HL-60/S4 treated with retinoic acid at 250 ng/mL for 4 days and 3 days (cell line): ENCODE data around the gene MRGPRD.

Experiments
- in situ Hi-C: fragments of 300-500 bp; cut with MboI; formaldehyde crosslinking; loops from 2 replicates; pipeline ENCODE4 v1.7.0; 2022; ENCODE audit warnings: low sequenced_read_pairs

Gene MRGPRD

DNA sequence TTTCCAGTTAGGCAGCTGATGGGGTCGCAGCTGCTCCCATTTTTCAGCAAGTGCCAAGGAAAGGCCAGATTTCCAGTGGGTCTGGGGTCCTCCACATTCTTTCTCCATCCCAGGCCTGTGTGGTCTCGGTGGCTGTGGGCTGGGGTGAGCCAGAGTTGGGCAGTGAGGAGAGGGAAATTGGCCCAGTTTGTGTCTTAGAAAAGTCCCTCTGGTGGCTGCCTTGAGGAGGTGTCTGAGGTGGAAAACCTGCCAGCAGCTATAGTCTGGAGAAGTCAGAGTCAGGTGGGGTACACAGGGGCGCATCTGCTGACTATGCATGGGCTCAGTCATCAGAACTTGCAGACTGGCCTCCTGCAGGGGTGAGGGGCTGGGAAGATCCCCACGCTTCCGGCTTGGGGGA is 30.5 kb downstream of the MRGPRD start:
- in situ Hi-C loops, result no loop called here

- in situ Hi-C loops, result no loop called here
Measured at GRCh38 chr11:68948935-68949334, 31.9 kb downstream of the MRGPRD start.

- in situ Hi-C loops, result no loop called here
Measured at GRCh38 chr11:68948496-68948895, 32.3 kb downstream of the MRGPRD start.

- in situ Hi-C loops, result no loop called here
Measured at GRCh38 chr11:68947151-68947550, 33.6 kb downstream of the MRGPRD start.

DNA sequence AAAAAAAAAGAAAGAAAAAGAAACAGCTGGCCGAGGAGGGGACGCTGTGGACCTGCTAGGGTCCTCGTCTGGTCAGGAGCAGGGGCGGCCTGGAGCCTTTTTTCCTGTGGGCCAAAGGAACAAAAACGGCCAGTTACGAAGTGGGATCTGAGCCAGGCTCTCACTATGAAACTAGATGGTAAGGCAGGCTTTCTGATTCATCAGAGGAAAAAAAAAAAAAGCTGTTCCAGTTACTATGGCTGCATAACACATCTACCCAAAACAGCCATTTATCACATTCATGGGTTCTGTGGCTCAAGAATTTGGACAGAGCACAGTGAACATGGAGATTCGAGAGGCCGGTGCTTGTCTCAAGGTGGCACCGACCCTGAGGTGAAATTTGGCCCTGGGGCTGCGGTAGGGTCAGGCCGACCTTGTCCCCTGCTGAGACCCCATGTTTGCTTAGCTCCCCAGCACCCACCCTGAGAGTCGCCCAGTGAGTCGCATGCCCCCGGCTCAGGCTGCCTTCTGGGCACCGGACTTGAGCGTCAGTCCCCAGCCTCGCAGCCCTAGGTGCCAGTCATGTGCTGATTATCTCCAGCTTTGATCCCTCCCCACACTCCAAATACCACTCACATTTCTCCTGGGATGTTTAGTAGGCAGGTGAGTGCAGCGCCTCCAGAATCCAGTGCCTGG is 34.2 kb downstream of the MRGPRD start:
- in situ Hi-C loops, result no loop called here

- in situ Hi-C loops, result no loop called here
Measured at GRCh38 chr11:68942751-68943271, 38.0 kb downstream of the MRGPRD start.

DNA sequence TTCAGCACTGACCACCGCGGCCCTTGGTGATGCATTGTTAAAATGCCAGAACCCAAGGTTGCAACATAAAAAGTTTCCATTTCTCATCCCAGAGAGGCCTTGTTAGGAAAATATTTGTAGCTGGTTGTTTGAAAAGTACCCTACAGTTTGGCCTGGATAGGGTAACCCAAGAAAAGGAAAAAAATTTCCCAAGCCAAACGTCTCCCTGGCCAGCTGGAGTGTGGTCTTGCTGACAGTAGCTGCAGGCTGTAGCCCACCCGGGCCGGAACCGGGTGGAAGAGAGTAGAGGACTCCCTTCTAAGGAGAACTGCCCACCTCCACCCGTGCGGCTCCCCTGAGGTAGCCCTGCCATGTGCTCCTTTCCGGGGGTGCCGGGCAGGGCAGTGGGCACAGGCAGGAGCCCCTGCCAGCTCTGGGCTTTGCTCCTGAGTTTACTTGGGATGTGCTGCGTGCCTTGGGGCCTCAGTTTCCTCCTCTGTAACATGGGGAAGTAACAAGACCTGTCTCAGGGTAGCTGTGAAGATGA is 38.6 kb downstream of the MRGPRD start:
- in situ Hi-C loops, result no loop called here

DNA sequence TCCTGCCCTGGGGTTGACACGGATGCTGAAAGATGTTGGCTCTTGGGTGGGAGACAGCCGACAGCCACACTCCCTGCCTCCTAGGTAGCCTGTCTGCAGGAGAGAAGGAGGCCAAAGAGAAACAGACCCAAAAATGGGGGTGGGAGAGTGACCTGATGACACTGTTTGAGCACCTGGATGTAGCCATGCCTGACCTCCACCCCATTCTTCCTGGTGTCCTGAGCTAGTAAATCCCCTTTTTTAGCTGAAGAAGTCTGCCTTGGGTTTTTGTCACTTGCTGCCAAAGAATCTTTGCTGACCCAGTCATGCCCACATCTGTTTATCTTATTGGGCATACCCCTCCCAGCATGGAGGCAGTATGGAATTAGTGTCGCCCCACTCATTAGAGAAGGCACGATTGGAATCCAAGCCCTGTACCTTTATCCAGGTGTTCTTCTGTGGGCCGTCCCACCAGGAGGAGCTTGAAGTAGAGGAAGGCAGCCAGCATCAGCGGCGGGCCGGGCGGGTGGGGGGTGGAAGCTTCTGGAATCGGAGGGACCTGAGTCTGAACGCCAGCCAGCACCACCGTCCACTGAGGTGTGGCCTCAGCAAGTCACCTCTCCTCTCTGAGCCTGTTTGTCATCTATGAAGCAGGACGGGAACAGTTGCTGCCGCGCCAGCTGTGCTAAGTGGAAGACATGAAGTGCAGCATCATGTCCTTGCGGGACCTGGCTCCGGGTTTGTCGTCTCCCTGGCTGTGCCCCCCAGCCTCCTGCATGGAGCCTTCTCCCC is 39.3 kb downstream of the MRGPRD start:
- in situ Hi-C loops, result no loop called here

- in situ Hi-C loops, result no loop called here
Measured at GRCh38 chr11:68940651-68941323, 40.0 kb downstream of the MRGPRD start.

DNA sequence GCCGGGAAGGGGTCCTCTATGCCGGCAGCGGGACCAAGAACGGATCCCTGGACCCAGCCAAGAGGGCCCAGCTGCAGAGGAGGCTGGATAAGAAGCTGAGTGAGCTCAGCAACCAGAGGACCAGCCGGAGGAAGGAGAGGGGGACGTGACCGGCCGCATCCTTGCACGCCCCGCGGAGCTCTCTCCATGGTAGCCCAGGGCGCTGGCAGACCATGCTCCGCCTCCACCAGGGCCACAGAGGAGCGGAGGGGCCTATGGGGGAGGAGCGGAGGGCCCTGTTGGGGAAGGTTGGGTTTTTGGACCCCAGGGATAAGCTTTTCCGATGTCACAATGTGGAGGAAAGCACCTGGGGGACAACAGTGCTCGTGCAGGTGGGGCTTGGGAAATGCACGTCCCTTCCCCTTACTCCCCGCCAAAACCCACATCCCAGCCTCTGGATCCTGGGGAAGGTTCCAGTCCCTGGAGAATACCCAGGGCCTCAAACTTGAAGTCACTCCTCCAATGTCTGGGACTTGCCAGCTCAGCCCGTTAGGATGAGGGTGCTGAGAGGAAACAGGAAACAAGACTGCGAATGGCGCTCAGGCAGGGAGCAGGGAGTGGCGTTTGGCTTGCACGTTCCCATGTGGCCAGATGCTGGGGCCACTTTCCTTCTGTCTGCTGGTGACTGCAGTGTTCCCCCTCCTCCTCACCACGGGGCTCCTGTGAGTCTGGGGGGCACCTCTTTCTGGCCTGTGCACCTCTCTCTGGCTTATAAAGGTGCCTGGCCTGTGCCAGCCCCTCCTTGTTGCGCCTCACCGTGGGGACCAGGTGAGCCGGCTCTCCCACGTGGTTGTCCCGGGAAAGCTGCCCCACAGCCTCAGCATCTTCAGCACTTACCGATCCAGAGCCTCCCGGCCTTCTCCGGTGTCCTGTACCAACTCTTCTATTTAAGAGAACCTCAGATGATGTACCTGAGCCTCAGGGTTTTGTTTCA is 40.9 kb downstream of the MRGPRD start:
- in situ Hi-C loops, result no loop called here

DNA sequence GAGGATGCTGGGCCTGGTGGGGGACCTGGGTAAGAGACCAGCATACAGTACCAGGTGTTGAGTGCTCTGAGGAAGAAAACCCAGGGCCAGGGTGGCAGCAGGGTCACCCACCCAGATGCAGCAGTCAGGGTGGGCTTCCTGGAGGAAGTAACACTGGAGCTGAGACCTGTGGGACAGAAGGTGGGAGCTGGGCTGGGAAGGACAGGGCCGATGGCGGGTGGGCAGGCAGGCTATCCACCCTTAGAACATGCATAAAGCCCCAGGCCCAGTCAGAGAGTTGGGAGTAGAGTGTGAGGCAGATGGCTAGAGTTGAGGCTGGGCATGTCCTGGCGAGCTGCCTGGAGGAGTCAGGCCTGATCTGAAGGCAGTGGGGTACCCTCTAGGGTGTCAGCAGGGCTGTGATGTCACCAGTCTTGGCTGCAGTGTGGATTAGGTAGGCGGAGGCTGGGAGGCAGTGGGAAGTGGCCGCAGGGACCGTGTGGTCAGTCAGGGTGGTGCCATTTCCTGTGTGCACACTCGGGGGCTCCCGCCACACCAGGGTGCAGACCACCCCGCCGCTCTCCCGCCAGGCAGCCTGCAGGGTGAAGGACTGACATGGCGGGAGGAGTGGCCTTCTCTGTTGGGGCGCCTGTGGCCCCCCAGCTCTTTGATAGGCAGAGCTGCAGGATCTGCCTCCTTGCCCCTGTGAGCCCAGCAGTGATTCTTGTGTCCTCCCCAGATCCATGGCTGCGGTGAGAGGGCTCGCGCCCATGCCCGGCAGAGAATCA is 41.8 kb downstream of the MRGPRD start:
- in situ Hi-C loops, result no loop called here

GRCh38 chr11:68938088-68938487 is 42.7 kb downstream of the MRGPRD start:
- in situ Hi-C loops, result no loop called here

- in situ Hi-C loops, result no loop called here
Measured at GRCh38 chr11:68936676-68937620, 43.8 kb downstream of the MRGPRD start.

DNA sequence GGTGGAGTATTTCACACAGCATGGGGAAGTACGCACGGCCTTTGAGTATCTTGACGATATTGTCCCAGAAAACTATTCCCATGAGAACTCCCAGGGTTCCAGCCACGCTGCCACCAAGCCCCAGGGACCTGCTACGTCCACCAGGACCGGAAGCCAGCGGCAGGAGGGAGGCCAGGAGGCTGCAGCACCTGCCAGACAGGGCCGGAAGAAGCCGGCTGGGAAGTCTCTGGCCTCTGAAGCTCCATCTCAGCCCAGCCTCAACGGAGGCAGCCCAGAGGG is 44.5 kb downstream of the MRGPRD start:
- in situ Hi-C loops, result no loop called here

DNA sequence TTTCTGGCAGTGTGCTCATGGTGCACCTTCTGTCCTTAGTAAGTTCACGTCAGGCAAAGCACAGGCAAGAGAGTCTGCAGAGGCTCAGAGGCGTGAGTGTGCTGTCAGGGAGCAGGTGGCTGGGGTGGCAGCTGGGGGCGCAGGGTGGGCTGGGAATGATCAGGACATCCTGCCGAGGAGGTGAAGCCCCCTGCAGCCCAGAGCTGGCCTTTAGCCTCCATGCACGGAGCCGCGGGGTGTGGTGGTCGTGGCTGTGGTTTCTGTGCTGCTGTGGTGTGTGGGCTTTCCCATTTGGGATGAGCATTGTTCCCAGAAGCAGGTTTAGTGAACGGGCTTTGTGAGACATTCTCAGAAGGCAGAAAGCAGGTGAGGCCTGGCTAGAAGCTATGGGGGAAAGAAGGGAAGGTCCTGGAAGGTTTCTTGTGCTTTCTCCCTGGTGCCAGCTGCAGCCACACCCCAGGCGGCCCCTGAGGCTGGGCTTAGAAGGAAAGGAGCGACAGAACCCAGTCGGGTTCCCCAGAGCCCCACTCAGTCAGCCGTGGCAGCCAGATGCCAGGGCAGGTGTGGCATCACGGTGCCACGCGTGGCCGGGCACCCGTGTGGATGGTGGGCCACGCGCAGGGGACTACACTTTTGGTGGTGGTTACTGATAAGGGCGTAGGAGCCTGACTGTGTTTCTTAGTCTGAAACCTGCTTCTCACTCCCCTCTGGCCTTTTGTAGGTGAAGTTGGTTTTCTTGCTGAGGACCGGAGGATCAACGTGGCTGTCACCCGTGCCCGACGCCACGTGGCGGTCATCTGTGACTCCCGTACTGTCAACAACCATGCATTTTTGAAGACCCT is 45.0 kb downstream of the MRGPRD start:
- in situ Hi-C loops, result no loop called here

- in situ Hi-C loops, result no loop called here
Measured at GRCh38 chr11:68935066-68935465, 45.7 kb downstream of the MRGPRD start.

- in situ Hi-C loops, result no loop called here
Measured at GRCh38 chr11:68934666-68935065, 46.1 kb downstream of the MRGPRD start.

DNA sequence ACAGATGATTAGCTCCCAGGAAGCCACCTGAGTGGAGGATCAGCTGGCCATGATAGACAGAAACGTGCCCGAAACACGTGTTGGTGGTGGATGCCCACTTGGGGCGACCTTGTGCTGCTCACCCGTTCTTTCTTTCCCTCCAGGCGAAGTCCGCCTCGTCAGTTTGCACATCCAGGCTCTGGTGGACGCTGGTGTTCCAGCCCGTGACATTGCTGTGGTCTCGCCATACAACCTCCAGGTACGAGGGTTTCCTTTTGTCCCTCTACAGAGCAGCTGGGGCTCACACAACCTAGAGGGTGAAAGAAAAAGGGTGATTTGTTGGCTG is 46.5 kb downstream of the MRGPRD start:
- in situ Hi-C loops, result no loop called here
